Endothelial cell of umbilical vein (primary cell): Measurements from ENCODE around the gene SLC12A2. TPM values are rescaled to one million over a fixed set of nuclear protein-coding genes. Genes with fewer than 3 reads are reported as not detected.

Experiments
- BruUV-seq: library from RNA; stranded (reverse); fragments of 400-500 nt; replicated peaks from 2 replicates; lab custom pipeline; 2021; lab: Mats Ljungman, UMichigan
- CTCF ChIA-PET: fragments of 300-600, 350-600 bp; sonication (Branson Sonifier 250); formaldehyde crosslinking; loops from one replicate; lab custom pipeline; 2021; ENCODE audit warnings: antibody characterized with exemption, inconsistent platforms; lab: Charles Lee
- POLR2A ChIA-PET: fragments of 300-600, 350-600 bp; sonication (Branson Sonifier 250); formaldehyde crosslinking; loops from one replicate; lab custom pipeline; 2021; ENCODE audit warnings: antibody characterized with exemption, inconsistent platforms; lab: Charles Lee
- DNase-seq: peaks from one replicate; pipeline ENCODE4 v3.0.0-alpha.2; 2011; ENCODE audit warnings: low read depth, low spot score
- FAIRE-seq: peaks from 2 replicates; lab custom pipeline; 2011; peaks lifted over from hg19 to GRCh38; lab: Jason Lieb, UNC
- H2AFZ ChIP-seq: 2 replicates; pipeline ENCODE4 v1.6.0; 2012; ENCODE audit warnings: low read depth, low read length, control low read depth, inconsistent platforms
- H3K27ac ChIP-seq: 2 replicates; pipeline ENCODE4 v1.5.1; 2011; ENCODE audit warnings: low read depth, mild to moderate bottlenecking, control low read depth, low read length, moderate library complexity; ENCODE audit not compliant: insufficient read depth
- H3K27me3 ChIP-seq, 2 experiments: 2 replicates each; pipeline versions ENCODE4 v1.6.0 to v1.6.1; 2011; ENCODE audit warnings: low read length in 2 of 2, mixed read lengths in 1 of 2; ENCODE audit not compliant: control insufficient read depth in 2 of 2, insufficient read depth in 2 of 2
- H3K36me3 ChIP-seq, 2 experiments: 2 replicates in 1 of 2; 3 replicates in 1 of 2; pipeline ENCODE4 v1.5.1; 2011; ENCODE audit warnings: low read length in 2 of 2, mild to moderate bottlenecking in 1 of 2, moderate library complexity in 1 of 2; ENCODE audit not compliant: control insufficient read depth in 2 of 2, insufficient read depth in 2 of 2; ENCODE audit errors: extremely low read depth in 1 of 2
- H3K4me1 ChIP-seq: 3 replicates; pipeline ENCODE4 v1.5.1; 2011; ENCODE audit warnings: mild to moderate bottlenecking, low read length; ENCODE audit not compliant: control insufficient read depth, insufficient read depth; ENCODE audit errors: extremely low read depth
- H3K4me2 ChIP-seq: 2 replicates; pipeline ENCODE4 v1.6.1; 2011; ENCODE audit warnings: low read length, control low read depth, mixed read lengths; ENCODE audit not compliant: insufficient read depth
- H3K4me3 ChIP-seq, 3 experiments: fragments of 200-600 bp in 1 of 3; sonication (generic), shearing (Covaris generic) in 1 of 3; replicated peaks in 1 of 3; 2 replicates each; pipeline ENCODE4 v1.5.1; 2011 to 2016; ENCODE audit warnings: control low read depth in 3 of 3, low read length in 3 of 3, mild to moderate bottlenecking in 2 of 3, inconsistent platforms in 1 of 3, low read depth in 1 of 3, moderate library complexity in 1 of 3; ENCODE audit not compliant: insufficient read depth in 1 of 3
- H3K79me2 ChIP-seq: 2 replicates; pipeline ENCODE4 v1.6.0; 2012; ENCODE audit warnings: low read length, inconsistent platforms; ENCODE audit not compliant: control insufficient read depth, insufficient read depth
- H3K9ac ChIP-seq: replicated peaks from 2 replicates; pipeline ENCODE3; 2011; ENCODE audit warnings: low read length, control low read depth; ENCODE audit not compliant: insufficient read depth; ENCODE audit errors: extremely low read depth
- H3K9me1 ChIP-seq: replicated peaks from 3 replicates; pipeline ENCODE4 v1.6.0; 2011; ENCODE audit warnings: mild to moderate bottlenecking, low read length; ENCODE audit not compliant: control insufficient read depth, insufficient read depth; ENCODE audit errors: extremely low read depth
- H3K9me3 ChIP-seq: replicated peaks from 2 replicates; pipeline ENCODE4 v1.5.1; 2012; ENCODE audit warnings: low read length, inconsistent platforms; ENCODE audit not compliant: control insufficient read depth, insufficient read depth
- H4K20me1 ChIP-seq: replicated peaks from 2 replicates; pipeline ENCODE3; 2011; ENCODE audit warnings: mild to moderate bottlenecking, low read length; ENCODE audit not compliant: control insufficient read depth, insufficient read depth; ENCODE audit errors: extremely low read depth
- CTCF ChIP-seq, 2 donors: IDR thresholded peaks; 1 replicate in 1 of 2; 2 replicates in 1 of 2; pipeline ENCODE4 v1.5.1; 2011; ENCODE audit warnings: low read length in 2 of 2, mild to moderate bottlenecking in 2 of 2, moderate library complexity in 2 of 2, control low read depth in 1 of 2, inconsistent platforms in 1 of 2, low read depth in 1 of 2; ENCODE audit not compliant: insufficient read depth in 1 of 2; ENCODE audit errors: extremely low read depth in 1 of 2
- EZH2 ChIP-seq: IDR thresholded peaks from 2 replicates; pipeline ENCODE4 v1.6.1; 2012; ENCODE audit warnings: borderline replicate concordance, low read depth, mild to moderate bottlenecking, moderate library complexity, low read length, inconsistent platforms; ENCODE audit not compliant: severe bottlenecking
- FOS ChIP-seq: IDR thresholded peaks from 2 replicates; pipeline ENCODE4 v1.6.1; 2011; ENCODE audit warnings: mild to moderate bottlenecking, low read length, moderate library complexity, borderline replicate concordance; ENCODE audit not compliant: insufficient read depth
- GATA2 ChIP-seq: IDR thresholded peaks from 2 replicates; pipeline ENCODE4 v1.7.0; 2011; ENCODE audit warnings: low read depth, mild to moderate bottlenecking, moderate library complexity, mixed read lengths, low read length; ENCODE audit not compliant: insufficient read length, insufficient read depth
- JUN ChIP-seq: IDR thresholded peaks from 2 replicates; pipeline ENCODE4 v1.6.1; 2011; ENCODE audit warnings: borderline replicate concordance, low read depth; ENCODE audit not compliant: insufficient read length, insufficient read depth
- MYC ChIP-seq: IDR thresholded peaks from one replicate; pipeline ENCODE4 v1.6.1; 2011; ENCODE audit warnings: mild to moderate bottlenecking, low read depth, low read length
- POLR2A ChIP-seq: IDR thresholded peaks from 2 replicates; pipeline ENCODE4 v1.6.1; 2012; ENCODE audit warnings: low read depth, mild to moderate bottlenecking, control low read depth, low read length
- POLR2AphosphoS5 ChIP-seq: IDR thresholded peaks from 2 replicates; pipeline ENCODE4 v1.6.1; 2012; ENCODE audit warnings: low read depth, mild to moderate bottlenecking, control low read depth, low read length, moderate library complexity; ENCODE audit not compliant: insufficient read depth
- dilution Hi-C: fragments of 300-500 bp; cut with MboI; formaldehyde crosslinking; loops from one replicate; pipeline ENCODE4 v1.15.0; 2019; ENCODE audit warnings: low sequenced_read_pairs; ENCODE audit not compliant: extremely low pct_ligation_motif_present
- intact Hi-C: fragments of 100-400 bp; cut with micrococcal nuclease; formaldehyde crosslinking; loops from one replicate; pipeline ENCODE4 v1.10.0; 2022
- polyA plus RNA-seq, 4 experiments: library from polyadenylated mRNA; depleted of rRNA in 3 of 4; stranded (reverse) in 3 of 4; unstranded in 1 of 4; fragments of >200 nt; gene quantifications; 2 replicates each; pipeline versions ENCODE4 v1.2.1 to v1.2.3, GENCODE V29; 2011 to 2012; ENCODE audit warnings: missing spikeins in 1 of 4
- total RNA-seq: library from RNA; stranded (reverse); gene quantifications from 2 replicates; pipeline ENCODE4 v1.2.3, GENCODE V29; 2021
- TF ChIP-seq, protein P1 (sequence below): IDR thresholded peaks from 2 replicates; pipeline ENCODE4 v1.6.1; 2011; ENCODE audit not compliant: insufficient read depth, insufficient read length

SLC12A2 gene
- total and polyA plus RNA-seq, 2 donors (not counting 3 experiments of a cell fraction or from before 2014, with no cell fraction given), result 11.0 to 59.5 TPM

DNA sequence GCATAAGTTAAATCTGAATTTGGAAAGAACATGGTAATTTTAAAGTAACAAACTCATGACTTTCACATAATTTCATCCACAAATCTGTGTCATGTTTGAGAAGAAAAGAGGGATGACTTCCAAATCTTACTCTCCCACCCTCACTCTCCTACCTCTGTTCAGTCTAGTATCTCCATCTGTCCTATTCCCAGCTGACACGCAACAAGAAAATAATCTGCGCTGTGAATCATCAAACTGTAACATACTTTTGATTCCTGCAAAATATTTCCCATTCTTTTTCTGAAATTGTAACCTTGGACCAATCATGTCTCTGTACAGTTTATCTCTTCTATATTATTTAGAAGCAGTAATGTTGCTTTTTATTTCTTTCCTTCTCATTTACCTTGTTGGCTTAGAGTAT lies 91.4 kb downstream of the SLC12A2 start:
- POLR2A ChIA-PET, result no interaction called here
- no peak overlapping the region for H3K9ac ChIP-seq
- dilution Hi-C loops (no loop called here), intact Hi-C loops (no loop called here)
- DNase-seq, result no peak
- FAIRE-seq, result no peak
- H3K79me2 ChIP-seq, result no peaks in the 10 kb centered on the region
- no peak overlapping the region for H3K4me2 ChIP-seq
- H2AFZ ChIP-seq, result no peak overlapping the region
- TF ChIP-seq GATA2, result no peak
- TF ChIP-seq FOS, result no peak
- no peak for TF ChIP-seq POLR2AphosphoS5
- TF ChIP-seq, protein P1, sequence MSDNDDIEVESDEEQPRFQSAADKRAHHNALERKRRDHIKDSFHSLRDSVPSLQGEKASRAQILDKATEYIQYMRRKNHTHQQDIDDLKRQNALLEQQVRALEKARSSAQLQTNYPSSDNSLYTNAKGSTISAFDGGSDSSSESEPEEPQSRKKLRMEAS, result no peak
- no peak for TF ChIP-seq POLR2A
- H3K9me3 ChIP-seq, result no peaks in the 10 kb centered on the region
- H3K9me1 ChIP-seq, result no peaks in the 10 kb centered on the region
- no peaks in the 10 kb centered on the region for H3K27me3 ChIP-seq
- no peaks in the 10 kb centered on the region for H4K20me1 ChIP-seq
- no peak overlapping the region for H3K4me3 ChIP-seq
- BruUV-seq, result no TSS peak
- no peak overlapping the region for H3K27ac ChIP-seq
- no peaks in the 10 kb centered on the region for H3K4me1 ChIP-seq
- no peaks in the 10 kb centered on the region for H3K36me3 ChIP-seq
- CTCF ChIA-PET, result no interaction called here

- no peak for TF ChIP-seq GATA2
- TF ChIP-seq EZH2, result no peak
- TF ChIP-seq, protein P1, result no peak
- no peak for TF ChIP-seq POLR2A
- no peak for TF ChIP-seq JUN
- no peak for TF ChIP-seq FOS
- no peak for TF ChIP-seq CTCF (IDR thresholded peaks at IDR 0.05; ENCODE audit: extremely low read depth in 1 of 2, insufficient read depth in 1 of 2, low read depth in 1 of 2, low read length in 2 of 2)
- no peak for TF ChIP-seq MYC
- no peak for TF ChIP-seq POLR2AphosphoS5
- no peak for DNase-seq
- Histone ChIP-seq H4K20me1 (no peaks in the 10 kb centered on the region), H3K4me1 (no peaks in the 10 kb centered on the region), H3K79me2 (no peaks in the 10 kb centered on the region), H2AFZ (no peak overlapping the region), H3K4me3 (no peak overlapping the region), H3K9me3 (no peaks in the 10 kb centered on the region), H3K9ac (no peak overlapping the region), H3K36me3 (no peaks in the 10 kb centered on the region), H3K4me2 (no peak overlapping the region), H3K27ac (no peak overlapping the region), H3K9me1 (no peaks in the 10 kb centered on the region), H3K27me3 (no peaks in the 10 kb centered on the region)
- BruUV-seq, result no TSS peak
- intact Hi-C loops (no loop called here), dilution Hi-C loops (no loop called here)
- FAIRE-seq, result no peak
- ChIA-PET POLR2A (no interaction called here), CTCF (no interaction called here)
Measured at GRCh38 chr5:128192368-128192767, 108.8 kb downstream of the SLC12A2 start.
